PFSK-1 (cell line): ENCODE results near the gene CC2D2A.

ENCODE experiments used
- FOXP2 ChIP-seq: optimal IDR thresholded peaks from 2 replicates; pipeline ENCODE3; 2011; ENCODE audit warnings: borderline replicate concordance, control low read depth, inconsistent platforms; ENCODE audit not compliant: insufficient read depth; ENCODE audit errors: extremely low read length, extremely low read depth
- POLR2AphosphoS5 ChIP-seq: IDR thresholded peaks from 2 replicates; pipeline ENCODE4 v1.6.1; 2012; ENCODE audit warnings: low read depth, mild to moderate bottlenecking, control low read depth, low read length, moderate library complexity
- SIN3A ChIP-seq: IDR thresholded peaks from 2 replicates; pipeline ENCODE4 v1.6.1; 2012; ENCODE audit warnings: mild to moderate bottlenecking, low read length, moderate library complexity, borderline replicate concordance; ENCODE audit not compliant: insufficient read depth
- TAF1 ChIP-seq: IDR thresholded peaks from 2 replicates; pipeline ENCODE4 v1.6.1; 2012; ENCODE audit warnings: low read length, control low read depth, borderline replicate concordance; ENCODE audit not compliant: insufficient read depth
- TF ChIP-seq, protein P1 (sequence below), 2 experiments: IDR thresholded peaks; 2 replicates each; pipeline versions ENCODE4 v1.6.1 to v1.8.0; 2011 to 2012; ENCODE audit warnings: low read depth in 2 of 2, low read length in 2 of 2, control low read depth in 1 of 2, inconsistent platforms in 1 of 2, mild to moderate bottlenecking in 1 of 2, moderate library complexity in 1 of 2; ENCODE audit not compliant: insufficient read depth in 1 of 2

Gene CC2D2A

DNA sequence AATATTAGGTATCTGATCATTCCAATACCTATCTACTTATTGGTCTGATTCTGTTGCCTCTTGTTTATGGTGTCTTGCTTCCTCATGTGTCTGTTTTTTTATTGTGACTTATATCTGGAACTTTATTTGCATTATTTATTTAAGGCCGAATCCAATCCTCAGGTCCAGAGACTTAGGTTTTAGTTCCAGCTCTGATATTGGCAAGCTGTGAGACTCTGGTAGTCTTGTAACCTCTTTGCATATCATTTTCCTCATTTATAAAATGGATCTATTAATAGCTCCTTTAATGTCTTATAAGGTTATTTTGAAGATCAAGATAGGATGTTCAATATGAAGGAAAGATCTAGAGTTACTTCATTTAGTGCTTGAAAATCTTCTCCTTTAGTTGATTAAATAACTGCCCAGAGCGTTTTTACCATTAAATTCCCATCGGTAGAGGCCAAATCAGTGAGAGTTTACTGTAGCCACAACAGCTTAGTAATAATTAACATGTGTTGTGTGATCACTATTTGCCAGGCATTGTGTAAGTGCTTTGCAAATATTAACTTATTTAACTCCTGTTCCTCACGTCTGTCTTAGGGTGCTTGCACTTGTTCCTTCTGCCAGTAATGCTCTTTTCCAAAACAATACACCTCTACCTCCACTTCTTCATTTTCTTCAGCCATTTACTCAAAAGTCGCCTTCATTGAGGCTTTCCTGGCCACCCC is 82.2 kb downstream of the CC2D2A start:
- TF ChIP-seq SIN3A (no peak), FOXP2 (no peak), POLR2AphosphoS5 (no peak), TAF1 (no peak)
- TF ChIP-seq, protein P1, sequence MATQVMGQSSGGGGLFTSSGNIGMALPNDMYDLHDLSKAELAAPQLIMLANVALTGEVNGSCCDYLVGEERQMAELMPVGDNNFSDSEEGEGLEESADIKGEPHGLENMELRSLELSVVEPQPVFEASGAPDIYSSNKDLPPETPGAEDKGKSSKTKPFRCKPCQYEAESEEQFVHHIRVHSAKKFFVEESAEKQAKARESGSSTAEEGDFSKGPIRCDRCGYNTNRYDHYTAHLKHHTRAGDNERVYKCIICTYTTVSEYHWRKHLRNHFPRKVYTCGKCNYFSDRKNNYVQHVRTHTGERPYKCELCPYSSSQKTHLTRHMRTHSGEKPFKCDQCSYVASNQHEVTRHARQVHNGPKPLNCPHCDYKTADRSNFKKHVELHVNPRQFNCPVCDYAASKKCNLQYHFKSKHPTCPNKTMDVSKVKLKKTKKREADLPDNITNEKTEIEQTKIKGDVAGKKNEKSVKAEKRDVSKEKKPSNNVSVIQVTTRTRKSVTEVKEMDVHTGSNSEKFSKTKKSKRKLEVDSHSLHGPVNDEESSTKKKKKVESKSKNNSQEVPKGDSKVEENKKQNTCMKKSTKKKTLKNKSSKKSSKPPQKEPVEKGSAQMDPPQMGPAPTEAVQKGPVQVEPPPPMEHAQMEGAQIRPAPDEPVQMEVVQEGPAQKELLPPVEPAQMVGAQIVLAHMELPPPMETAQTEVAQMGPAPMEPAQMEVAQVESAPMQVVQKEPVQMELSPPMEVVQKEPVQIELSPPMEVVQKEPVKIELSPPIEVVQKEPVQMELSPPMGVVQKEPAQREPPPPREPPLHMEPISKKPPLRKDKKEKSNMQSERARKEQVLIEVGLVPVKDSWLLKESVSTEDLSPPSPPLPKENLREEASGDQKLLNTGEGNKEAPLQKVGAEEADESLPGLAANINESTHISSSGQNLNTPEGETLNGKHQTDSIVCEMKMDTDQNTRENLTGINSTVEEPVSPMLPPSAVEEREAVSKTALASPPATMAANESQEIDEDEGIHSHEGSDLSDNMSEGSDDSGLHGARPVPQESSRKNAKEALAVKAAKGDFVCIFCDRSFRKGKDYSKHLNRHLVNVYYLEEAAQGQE (IDR thresholded peaks at IDR 0.05; ENCODE audit: insufficient read depth in 1 of 2, low read depth in 2 of 2, low read length in 2 of 2): no peak

DNA sequence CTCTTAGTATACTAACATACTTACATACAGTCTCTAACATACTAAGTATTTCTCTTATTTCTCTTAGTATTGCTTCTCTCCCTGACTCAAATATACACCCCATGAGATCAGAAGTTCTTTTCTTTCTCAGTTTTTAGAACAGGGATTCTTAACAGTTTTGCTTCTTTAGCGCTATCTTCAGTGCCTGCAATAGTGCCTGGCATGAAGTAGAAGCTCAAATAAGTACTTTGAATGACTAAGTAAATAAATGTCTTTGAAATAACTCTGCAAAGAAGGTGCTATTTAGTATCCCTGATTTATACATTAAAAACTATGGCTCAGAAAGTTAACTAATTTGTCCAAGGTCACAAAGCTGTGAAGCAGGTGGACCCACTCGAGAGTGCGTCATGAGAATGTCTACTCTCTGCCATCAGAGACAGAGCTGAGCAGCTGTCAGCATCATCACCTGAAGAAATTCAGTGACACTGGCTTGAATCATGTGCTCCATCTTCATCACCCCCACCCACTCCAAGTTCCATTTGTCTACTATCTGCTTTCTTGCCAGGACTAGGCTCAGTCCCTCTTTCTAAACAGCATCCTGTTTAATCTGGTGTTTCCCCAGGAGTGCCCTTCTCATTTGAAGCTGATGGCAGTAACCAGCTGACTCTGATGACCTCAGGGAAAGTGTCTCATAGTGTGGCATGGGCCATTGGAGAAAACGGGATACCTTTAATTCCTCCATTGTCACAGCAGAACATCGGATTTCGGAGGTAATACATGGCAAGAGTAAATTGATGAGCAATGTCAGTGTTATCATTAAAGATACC is 83.1 kb downstream of the CC2D2A start:
- TF ChIP-seq TAF1 (no peak), POLR2AphosphoS5 (no peak), FOXP2 (no peak), SIN3A (no peak)
- TF ChIP-seq, protein P1 (IDR thresholded peaks at IDR 0.05; ENCODE audit: insufficient read depth in 1 of 2, low read depth in 2 of 2, low read length in 2 of 2): no peak

DNA sequence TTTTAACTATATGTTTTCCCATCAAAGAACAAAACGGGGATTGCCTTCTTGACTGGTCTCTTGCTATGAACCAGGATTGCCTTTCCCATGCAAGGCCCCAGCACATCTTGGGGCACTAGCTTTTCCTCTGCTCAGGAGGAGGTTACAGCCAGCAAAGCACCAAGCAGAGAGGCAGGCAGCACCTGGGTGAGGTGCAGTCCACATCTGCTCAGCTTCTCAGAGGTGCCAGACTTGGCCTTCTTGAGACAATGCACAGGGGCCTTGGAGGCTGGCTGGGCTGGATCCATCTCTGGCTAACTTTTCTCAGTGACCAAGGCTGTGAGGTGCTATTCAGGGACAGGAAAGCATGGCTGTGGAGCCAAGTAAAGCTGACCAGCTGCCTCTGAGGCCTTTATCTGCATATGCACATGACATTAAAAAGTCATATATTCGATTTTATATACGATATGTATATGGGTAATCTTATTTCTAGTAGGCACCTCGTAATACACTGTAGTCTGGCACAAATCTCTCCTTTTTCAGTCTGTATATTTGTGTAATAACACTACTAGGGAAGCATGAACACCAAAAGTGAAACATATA is 86.9 kb downstream of the CC2D2A start:
- TF ChIP-seq FOXP2: no peak
- TF ChIP-seq POLR2AphosphoS5: no peak
- no peak for TF ChIP-seq TAF1
- TF ChIP-seq SIN3A: no peak
- TF ChIP-seq, protein P1 (IDR thresholded peaks at IDR 0.05; ENCODE audit: insufficient read depth in 1 of 2, low read depth in 2 of 2, low read length in 2 of 2): no peak

DNA sequence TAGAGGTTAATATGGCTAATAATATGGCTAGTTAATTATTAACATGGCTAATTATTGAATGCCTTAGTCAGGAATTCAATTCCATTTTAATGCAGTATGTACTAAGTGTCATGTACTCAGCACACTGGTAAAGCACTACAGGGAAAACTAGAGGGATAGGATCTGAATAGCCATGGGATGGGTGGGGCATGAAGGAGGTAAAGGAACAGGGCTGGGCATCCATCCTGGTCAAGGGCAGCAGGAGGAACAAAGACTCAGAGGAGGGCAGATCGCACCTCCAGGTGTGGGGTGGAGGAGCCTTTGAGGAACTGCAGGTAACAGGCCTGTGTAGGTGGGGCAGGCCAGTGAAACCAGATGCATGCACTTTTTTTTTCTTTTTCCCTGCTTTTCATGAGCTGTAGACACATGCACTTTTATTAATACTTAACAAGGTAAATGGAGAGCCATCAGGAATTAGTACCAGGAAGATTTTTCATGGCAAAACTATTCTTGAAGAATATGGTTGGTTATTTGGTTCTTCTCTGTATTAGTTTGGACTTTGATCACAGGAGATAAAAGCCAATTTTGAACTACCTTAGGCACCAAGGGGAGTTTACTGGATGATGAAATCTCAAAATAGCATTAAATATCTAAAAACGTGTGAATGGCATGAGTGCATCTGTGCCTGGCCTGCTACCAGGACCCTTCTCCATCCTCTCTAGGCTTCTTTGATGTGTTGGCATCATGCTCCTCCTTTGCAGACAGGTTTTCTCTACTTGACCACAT is 88.3 kb downstream of the CC2D2A start:
- TF ChIP-seq, protein P1 (IDR thresholded peaks at IDR 0.05; ENCODE audit: insufficient read depth in 1 of 2, low read depth in 2 of 2, low read length in 2 of 2): no peak
- no peak for TF ChIP-seq SIN3A
- TF ChIP-seq FOXP2: no peak
- no peak for TF ChIP-seq TAF1
- TF ChIP-seq POLR2AphosphoS5: no peak
